Ecto neural progenitor cell (in vitro differentiated cells): ENCODE data around the gene TMUB1.
"Not testable (repeated sequence)": the region's sequence is repeated elsewhere in the genome, so short reads cannot be mapped to it uniquely, and the experiment has no call there.

Source experiments
- DNase-seq: peaks from one replicate; pipeline ENCODE4 v3.0.0-alpha.2; 2018; ENCODE audit warnings: low spot score

Gene TMUB1

GRCh38 chr7:151048911-151049463 is 34.3 kb downstream of the TMUB1 start:
- no peak for DNase-seq

- no peak for DNase-seq
Measured at GRCh38 chr7:151047976-151048815, 35.1 kb downstream of the TMUB1 start, which contains the start of gene ASIC3. Gene ASIC3, plus strand, starts transcription at chr7:151048531. Its CDS starts 355 bp downstream, at chr7:151048886.

GRCh38 chr7:151046603-151047573 is 36.4 kb downstream of the TMUB1 start:
- no peak for DNase-seq

- no peak for DNase-seq
Measured at GRCh38 chr7:151045967-151046366, 37.3 kb downstream of the TMUB1 start.

- no peak for DNase-seq
Measured at GRCh38 chr7:151045262-151045661, 38.0 kb downstream of the TMUB1 start.

- DNase-seq: no peak
Measured at GRCh38 chr7:151043959-151044358, 39.3 kb downstream of the TMUB1 start.

- DNase-seq: not testable (repeated sequence)
Measured at GRCh38 chr7:151043449-151043848, 39.8 kb downstream of the TMUB1 start.

- no peak for DNase-seq
Measured at GRCh38 chr7:151040616-151041375, 42.5 kb downstream of the TMUB1 start.

GRCh38 chr7:151039850-151040548 is 43.3 kb downstream of the TMUB1 start:
- no peak for DNase-seq

- DNase-seq: no peak
Measured at GRCh38 chr7:151038951-151039849, 44.1 kb downstream of the TMUB1 start.

GRCh38 chr7:151035902-151036301 is 47.4 kb downstream of the TMUB1 start:
- DNase-seq: no peak

- no peak for DNase-seq
Measured at GRCh38 chr7:151035026-151035717, 48.1 kb downstream of the TMUB1 start.

- no peak for DNase-seq
Measured at GRCh38 chr7:151034312-151035025, 48.8 kb downstream of the TMUB1 start.

- DNase-seq: no peak
Measured at GRCh38 chr7:151033864-151034249, 49.4 kb downstream of the TMUB1 start.

- DNase-seq: no peak
Measured at GRCh38 chr7:151032936-151033863, 50.1 kb downstream of the TMUB1 start.
